Caco-2 (cell line): ENCODE data around the gene ERC2. TPM values are rescaled to one million over a fixed set of nuclear protein-coding genes. Genes with fewer than 3 reads are reported as not detected.

ENCODE experiments used
- BruUV-seq: library from RNA; stranded (reverse); fragments of 400-500 nt; replicated peaks from 2 replicates; lab custom pipeline; 2021; lab: Mats Ljungman, UMichigan
- CTCF ChIA-PET: fragments of 300-600 bp; sonication (Branson Sonifier 250); formaldehyde crosslinking; loops from one replicate; lab custom pipeline; 2022; ENCODE audit warnings: antibody characterized with exemption; lab: Charles Lee
- POLR2A ChIA-PET: fragments of 300-600 bp; sonication (Branson Sonifier 250); formaldehyde crosslinking; loops from one replicate; lab custom pipeline; 2022; ENCODE audit warnings: antibody characterized with exemption; lab: Charles Lee
- DNase-seq, 2 experiments: peaks; one replicate each; pipeline versions ENCODE4 v3.0.0 to v3.0.0-alpha.2; 2020 to 2022
- H3K27me3 ChIP-seq: replicated peaks from 2 replicates; pipeline ENCODE4 v1.6.0; 2011; ENCODE audit warnings: low read length; ENCODE audit not compliant: control insufficient read depth, insufficient read depth
- H3K36me3 ChIP-seq: 2 replicates; pipeline ENCODE4 v1.5.1; 2011; ENCODE audit warnings: low read length; ENCODE audit not compliant: control insufficient read depth, insufficient read depth
- H3K4me1 ChIP-seq: fragments of 250-450 bp; sonication (Bioruptor Pico); 2 replicates; pipeline ENCODE4 v1.5.1; 2020; ENCODE audit warnings: mild to moderate bottlenecking
- H3K4me3 ChIP-seq: 2 replicates; pipeline ENCODE4 v1.5.1; 2011; ENCODE audit warnings: low read depth, mild to moderate bottlenecking, control low read depth, low read length
- H3K9me3 ChIP-seq: fragments of 250-450 bp; sonication (Bioruptor Pico); 2 replicates; pipeline ENCODE4 v1.5.1; 2020; ENCODE audit warnings: mild to moderate bottlenecking, moderate library complexity
- H3K27ac Mint-ChIP-seq: one replicate; pipeline ENCODE4 v1.8.0; 2022; ENCODE audit warnings: mixed read lengths; ENCODE audit not compliant: unreplicated experiment
- H3K27me3 Mint-ChIP-seq: one replicate; pipeline ENCODE4 v1.8.0; 2022; ENCODE audit warnings: mixed read lengths; ENCODE audit not compliant: insufficient read depth, unreplicated experiment
- H3K36me3 Mint-ChIP-seq: one replicate; pipeline ENCODE4 v1.8.0; 2022; ENCODE audit warnings: mild to moderate bottlenecking, mixed read lengths; ENCODE audit not compliant: insufficient read depth, unreplicated experiment
- H3K4me1 Mint-ChIP-seq: one replicate; pipeline ENCODE4 v1.8.0; 2022; ENCODE audit warnings: low read depth, mixed read lengths; ENCODE audit not compliant: unreplicated experiment
- H3K4me3 Mint-ChIP-seq: one replicate; pipeline ENCODE4 v1.8.0; 2022; ENCODE audit warnings: mild to moderate bottlenecking, moderate library complexity, mixed read lengths; ENCODE audit not compliant: unreplicated experiment
- H3K9me3 Mint-ChIP-seq: one replicate; pipeline ENCODE4 v1.8.0; 2022; ENCODE audit warnings: mixed read lengths; ENCODE audit not compliant: unreplicated experiment
- CTCF ChIP-seq, 2 experiments: fragments of 200-600 bp in 1 of 2; IDR thresholded peaks; 1 replicate in 1 of 2; 2 replicates in 1 of 2; pipeline versions ENCODE4 v1.5.1 to v1.8.0; 2011 to 2022; ENCODE audit warnings: antibody characterized with exemption in 1 of 2, control low read depth in 1 of 2, inconsistent platforms in 1 of 2, low read depth in 1 of 2, low read length in 1 of 2, mild to moderate bottlenecking in 1 of 2, moderate library complexity in 1 of 2; ENCODE audit not compliant: insufficient read depth in 1 of 2, severe bottlenecking in 1 of 2, unreplicated experiment in 1 of 2
- intact Hi-C: fragments of 100-400 bp; cut with micrococcal nuclease; formaldehyde crosslinking; loops from one replicate; pipeline ENCODE4 v1.10.0; 2022; ENCODE audit not compliant: unreplicated experiment
- total RNA-seq: library from RNA; stranded (reverse); gene quantifications from 2 replicates; pipeline ENCODE4 v1.2.3, GENCODE V29; 2022

The ERC2 gene
- total RNA-seq, 1 experiment from 2014 or later: 0.54 TPM

GRCh38 chr3:56197259-56197965, 270.9 kb downstream of the ERC2 start:
- CTCF ChIA-PET: no interaction called here
- H3K4me3 Mint-ChIP-seq: no peak overlapping the region

DNA sequence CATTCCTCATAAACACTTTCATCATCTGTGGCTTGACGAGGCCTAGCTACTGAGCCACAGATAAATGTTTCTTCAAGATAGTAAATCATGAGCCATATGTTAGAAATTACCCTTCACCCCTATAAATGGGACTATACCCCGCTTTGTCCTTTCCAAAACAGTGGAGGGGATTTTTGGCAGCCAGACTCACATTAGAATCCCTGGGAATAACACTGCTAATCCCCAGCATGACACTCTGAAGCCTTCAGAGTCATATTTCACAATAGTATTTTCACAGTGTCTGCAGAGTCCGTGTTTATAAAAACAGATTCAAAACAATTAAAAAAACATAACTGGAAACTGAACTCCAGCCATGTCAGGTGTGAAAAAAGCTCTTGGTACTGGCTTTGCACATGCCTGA, 271.6 kb downstream of the ERC2 start:
- no peaks in the 10 kb centered on the region for H3K4me1 ChIP-seq
- no peaks in the 10 kb centered on the region for H3K27me3 Mint-ChIP-seq
- no peak overlapping the region for H3K4me3 ChIP-seq
- no TSS peak for BruUV-seq
- H3K27ac Mint-ChIP-seq: no peak overlapping the region
- H3K36me3 ChIP-seq: no peaks in the 10 kb centered on the region
- intact Hi-C loops: no loop called here
- no peaks in the 10 kb centered on the region for H3K4me1 Mint-ChIP-seq
- DNase-seq: no peak
- no peak for TF ChIP-seq CTCF (IDR thresholded peaks at IDR 0.05; ENCODE audit: insufficient read depth in 1 of 2, low read depth in 1 of 2, low read length in 1 of 2, severe bottlenecking in 1 of 2, unreplicated experiment in 1 of 2)
- H3K4me3 Mint-ChIP-seq: no peak overlapping the region
- H3K9me3 Mint-ChIP-seq: no peaks in the 10 kb centered on the region
- no peaks in the 10 kb centered on the region for H3K9me3 ChIP-seq
- H3K27me3 ChIP-seq: no peaks in the 10 kb centered on the region
- H3K36me3 Mint-ChIP-seq: no peaks in the 10 kb centered on the region
- POLR2A ChIA-PET: no interaction called here
- CTCF ChIA-PET: no interaction called here

More at GRCh38 chr3:56197259-56197965, 270.9 kb downstream of the ERC2 start:
- Mint-ChIP-seq H3K27ac (no peak overlapping the region), H3K9me3 (no peaks in the 10 kb centered on the region), H3K36me3 (no peaks in the 10 kb centered on the region), H3K4me1 (no peaks in the 10 kb centered on the region), H3K27me3 (no peaks in the 10 kb centered on the region)
- Histone ChIP-seq H3K4me3 (no peak overlapping the region), H3K9me3 (no peaks in the 10 kb centered on the region), H3K27me3 (no peaks in the 10 kb centered on the region), H3K36me3 (no peaks in the 10 kb centered on the region), H3K4me1 (no peaks in the 10 kb centered on the region)
- no TSS peak for BruUV-seq
- intact Hi-C loops: no loop called here
- POLR2A ChIA-PET: no interaction called here
- no peak for DNase-seq
- TF ChIP-seq CTCF (IDR thresholded peaks at IDR 0.05; ENCODE audit: insufficient read depth in 1 of 2, low read depth in 1 of 2, low read length in 1 of 2, severe bottlenecking in 1 of 2, unreplicated experiment in 1 of 2): no peak

DNA sequence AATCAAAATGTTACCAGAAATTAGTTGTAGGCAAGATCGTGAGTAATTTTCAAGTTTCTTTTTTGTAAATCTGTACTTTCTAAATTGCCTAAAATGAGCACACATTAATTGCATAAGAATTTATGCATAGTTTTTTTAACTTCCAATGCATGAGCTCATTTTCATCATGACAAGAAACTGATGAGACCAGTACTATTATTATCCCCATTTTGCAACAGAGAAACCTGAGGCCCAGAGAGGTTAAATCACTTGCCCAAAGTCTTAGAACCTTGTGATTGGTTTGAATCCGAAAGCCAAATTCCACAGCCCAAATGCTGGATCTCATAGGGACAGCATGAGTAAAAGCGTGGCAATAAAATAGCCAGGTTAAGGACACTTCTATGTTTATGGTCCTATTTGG, 274.7 kb downstream of the ERC2 start:
- TF ChIP-seq CTCF (IDR thresholded peaks at IDR 0.05; ENCODE audit: insufficient read depth in 1 of 2, low read depth in 1 of 2, low read length in 1 of 2, severe bottlenecking in 1 of 2, unreplicated experiment in 1 of 2): no peak
- Mint-ChIP-seq H3K27me3 (no peaks in the 10 kb centered on the region), H3K36me3 (no peaks in the 10 kb centered on the region), H3K9me3 (no peaks in the 10 kb centered on the region), H3K27ac (no peak overlapping the region), H3K4me1 (no peaks in the 10 kb centered on the region), H3K4me3 (no peak overlapping the region)
- Histone ChIP-seq H3K36me3 (no peaks in the 10 kb centered on the region), H3K4me3 (no peak overlapping the region), H3K4me1 (no peaks in the 10 kb centered on the region), H3K9me3 (no peaks in the 10 kb centered on the region), H3K27me3 (no peaks in the 10 kb centered on the region)
- POLR2A ChIA-PET: no interaction called here
- CTCF ChIA-PET: interaction anchor here (0.7 kb wide), 1 partner anchor 279 kb away, joined by 6 read pairs; no protein-coding TSS in a partner anchor
- intact Hi-C loops: no loop called here
- no TSS peak for BruUV-seq
- no peak for DNase-seq
